ENCODE results near the gene SLC25A29.

The SLC25A29 gene

GRCh38 chr14:100304825-100305323 lies 1.4 kb downstream of the SLC25A29 start:
- Histone ChIP-seq H3K9me3 (ENCODE audit: severe bottlenecking) (no peaks in the 10 kb centered on the region), H3K4me3 (ENCODE audit: low read depth, low read length) (peak overlapping the region; percentile 75), H3K36me3 (peaks cover 12% of the 10 kb centered on the region), H3K27me3 (ENCODE audit: insufficient read depth, low read depth, severe bottlenecking) (no peaks in the 10 kb centered on the region), H3K27ac (peak overlapping the region; percentile 51)
- TF ChIP-seq CTCF (IDR thresholded peaks at IDR 0.05; ENCODE audit: low read depth, low read length): no peak
- peak; percentile 72 for DNase-seq

GRCh38 chr14:100303925-100304324 lies 2.3 kb downstream of the SLC25A29 start:
- Histone ChIP-seq H3K27ac (no peak overlapping the region), H3K27me3 (ENCODE audit: insufficient read depth, low read depth, severe bottlenecking) (no peaks in the 10 kb centered on the region), H3K4me3 (ENCODE audit: low read depth, low read length) (no peak overlapping the region), H3K36me3 (peaks cover 13% of the 10 kb centered on the region), H3K9me3 (ENCODE audit: severe bottlenecking) (no peaks in the 10 kb centered on the region)
- DNase-seq: no peak
- no peak for TF ChIP-seq CTCF (IDR thresholded peaks at IDR 0.05; ENCODE audit: low read depth, low read length)

GRCh38 chr14:100303179-100303578 lies 3.1 kb downstream of the SLC25A29 start:
- Histone ChIP-seq H3K36me3 (peaks cover 18% of the 10 kb centered on the region), H3K4me3 (ENCODE audit: low read depth, low read length) (no peak overlapping the region), H3K9me3 (ENCODE audit: severe bottlenecking) (no peaks in the 10 kb centered on the region), H3K27me3 (ENCODE audit: insufficient read depth, low read depth, severe bottlenecking) (no peaks in the 10 kb centered on the region), H3K27ac (no peak overlapping the region)
- peak; percentile 45 for DNase-seq
- TF ChIP-seq CTCF (IDR thresholded peaks at IDR 0.05; ENCODE audit: low read depth, low read length): peak; percentile 74

DNA sequence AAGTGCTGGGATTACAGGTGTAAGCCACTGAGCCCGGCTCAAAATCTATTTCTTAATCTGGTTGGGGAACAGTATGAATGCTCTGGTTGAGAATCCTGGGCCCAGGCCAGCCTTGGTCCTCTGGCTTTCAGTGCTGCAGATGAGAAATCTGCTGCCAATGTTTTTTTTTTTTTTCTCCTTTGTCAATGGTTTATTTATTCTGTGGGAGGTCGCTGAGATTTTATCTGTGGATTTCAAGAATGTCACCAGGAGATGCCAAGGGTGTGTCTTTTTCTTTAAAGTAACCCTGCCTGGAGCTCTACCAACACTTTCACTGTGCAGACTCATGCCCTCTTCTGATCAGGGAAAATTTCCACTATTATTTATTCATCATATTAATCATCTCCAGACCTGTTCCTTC lies 3.6 kb downstream of the SLC25A29 start:
- DNase-seq: no peak
- TF ChIP-seq CTCF (IDR thresholded peaks at IDR 0.05; ENCODE audit: low read depth, low read length): no peak
- Histone ChIP-seq H3K27me3 (ENCODE audit: insufficient read depth, low read depth, severe bottlenecking) (no peaks in the 10 kb centered on the region), H3K36me3 (peaks cover 18% of the 10 kb centered on the region), H3K27ac (no peak overlapping the region), H3K9me3 (ENCODE audit: severe bottlenecking) (no peaks in the 10 kb centered on the region), H3K4me3 (ENCODE audit: low read depth, low read length) (no peak overlapping the region)

GRCh38 chr14:100299238-100299560 lies 7.0 kb downstream of the SLC25A29 start:
- Histone ChIP-seq H3K27me3 (ENCODE audit: insufficient read depth, low read depth, severe bottlenecking) (no peaks in the 10 kb centered on the region), H3K27ac (no peak overlapping the region), H3K4me3 (ENCODE audit: low read depth, low read length) (no peak overlapping the region), H3K36me3 (peaks cover 18% of the 10 kb centered on the region), H3K9me3 (ENCODE audit: severe bottlenecking) (no peaks in the 10 kb centered on the region)
- no peak for DNase-seq
- TF ChIP-seq CTCF (IDR thresholded peaks at IDR 0.05; ENCODE audit: low read depth, low read length): no peak

GRCh38 chr14:100298551-100299237 lies 7.5 kb downstream of the SLC25A29 start:
- no peak for TF ChIP-seq CTCF (IDR thresholded peaks at IDR 0.05; ENCODE audit: low read depth, low read length)
- Histone ChIP-seq H3K4me3 (ENCODE audit: low read depth, low read length) (no peak overlapping the region), H3K36me3 (peaks cover 14% of the 10 kb centered on the region), H3K27ac (no peak overlapping the region), H3K9me3 (ENCODE audit: severe bottlenecking) (no peaks in the 10 kb centered on the region), H3K27me3 (ENCODE audit: insufficient read depth, low read depth, severe bottlenecking) (no peaks in the 10 kb centered on the region)
- DNase-seq: no peak
